Measurements from ENCODE around the gene NCOR2. TPM values are rescaled to one million over a fixed set of nuclear protein-coding genes. Genes with fewer than 3 reads are reported as not detected.
A peak's percentile ranks its signal among the peaks of the same experiment; 100 is the strongest.

NCOR2 gene
- total and polyA plus RNA-seq, 2 of the 8 experiments (the other 6 are each of a cell fraction or from before 2014, with no cell fraction given): 14.8 to 275 TPM

DNA sequence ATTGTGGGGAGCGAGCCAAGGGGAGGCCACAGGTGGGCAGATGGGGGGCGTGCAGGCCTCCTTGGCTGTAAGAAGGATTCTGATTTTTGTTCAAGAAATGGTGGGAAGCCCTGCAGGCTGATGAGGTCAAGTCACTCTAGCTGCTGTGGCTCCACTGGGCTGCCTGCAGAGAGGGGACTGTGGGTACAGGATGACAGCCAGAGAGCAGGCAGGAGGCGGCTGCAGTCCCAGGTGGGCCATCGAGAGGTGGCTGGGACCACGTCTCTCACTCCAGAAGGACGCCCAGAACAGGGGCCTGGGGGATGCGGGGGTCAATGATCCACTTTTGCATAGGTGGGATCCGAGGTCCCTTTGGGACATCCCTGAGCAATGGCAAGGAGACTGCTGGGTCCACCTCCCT lies 9.1 kb downstream of the NCOR2 start:
- Histone ChIP-seq H3K36me3 (ENCODE audit: control insufficient read depth in 2 of 4, insufficient read depth in 4 of 4, low read length in 3 of 4) (no peaks in the 10 kb centered on the region), H3K23me2 (ENCODE audit: low read depth, low read length) (no peaks in the 10 kb centered on the region), H2BK15ac (ENCODE audit: low read length) (no peak overlapping the region), H3K14ac (ENCODE audit: insufficient read length) (no peak overlapping the region), H3K79me2 (ENCODE audit: control insufficient read depth in 1 of 2, insufficient read depth in 2 of 2, low read length in 2 of 2) (peaks cover 84 to 100% of the 10 kb centered on the region in 2 experiments), H3K56ac (replicated peaks; ENCODE audit: insufficient read length, low read depth, low read length) (no peak overlapping the region), H4K5ac (ENCODE audit: insufficient read length, low read depth, low read length) (no peak overlapping the region), H3K27ac (ENCODE audit: low read depth, low read length) (no peak overlapping the region), H2AK5ac (ENCODE audit: low read depth, low read length) (no peak overlapping the region), H2BK20ac (ENCODE audit: low read length) (no peak overlapping the region), H4K20me1 (replicated peaks in 1 of 2; ENCODE audit: control insufficient read depth in 1 of 2, insufficient read depth in 2 of 2, low read length in 2 of 2) (peaks cover 54 to 73% of the 10 kb centered on the region in 2 experiments), H3K23ac (ENCODE audit: insufficient read length) (no peak overlapping the region), H2AFZ (ENCODE audit: low read length) (no peak overlapping the region), H3K9me3 (ENCODE audit: insufficient read depth in 2 of 2, low read depth in 1 of 2, low read length in 1 of 2) (no peaks in the 10 kb centered on the region), H2BK12ac (ENCODE audit: low read depth, low read length) (no peak overlapping the region), H4K91ac (replicated peaks; ENCODE audit: insufficient read length, low read length) (no peak overlapping the region), H3K4ac (replicated peaks; ENCODE audit: insufficient read length, low read depth, low read length) (no peak overlapping the region), H3K4me2 (ENCODE audit: insufficient read depth in 1 of 2, low read depth in 2 of 2, low read length in 2 of 2) (no peak overlapping the region), H3K4me3 (ENCODE audit: extremely low read depth in 1 of 4, insufficient read depth in 2 of 4, low read depth in 3 of 4, low read length in 4 of 4) (no peak overlapping the region), H2BK5ac (ENCODE audit: low read depth, low read length) (no peak overlapping the region; the same call in 1 of the 2 replicates), H3K27me3 (replicated peaks in 1 of 4; ENCODE audit: control insufficient read depth in 3 of 4, extremely low read depth in 1 of 4, insufficient read depth in 3 of 4, low read length in 3 of 4) (no peaks in the 10 kb centered on the region), H2BK120ac (replicated peaks; ENCODE audit: low read depth, low read length) (no peak overlapping the region), H4K8ac (ENCODE audit: extremely low read depth, insufficient read depth, low read length) (no peak overlapping the region), H3K4me1 (replicated peaks in 1 of 4; ENCODE audit: control insufficient read depth in 3 of 4, insufficient read depth in 4 of 4, low read length in 3 of 4) (peaks cover 16 to 50% (median 32%) of the 10 kb centered on the region in 4 experiments), H3K79me1 (ENCODE audit: low read depth, low read length) (peaks cover 18% of the 10 kb centered on the region), H3K18ac (ENCODE audit: extremely low read depth, low read length) (peak overlapping the region; percentile 32; the same call in 1 of the 2 replicates), H3K9ac (replicated peaks in 1 of 4; ENCODE audit: extremely low read depth in 1 of 4, low read depth in 3 of 4, low read length in 3 of 4) (no peak overlapping the region)
- FAIRE-seq (no peak), DNase-seq (ENCODE audit: low read depth in 1 of 2, low spot score in 2 of 2) (no peak)
- 79% methylated on average over 8 of the region's 8 CpGs; no CpG with 5 or more reads in 1 of the 2 experiments for WGBS, 2 experiments (ENCODE audit: extremely low coverage in 1 of 2, insufficient coverage in 1 of 2, insufficient read length in 1 of 2, insufficient replicate concordance in 2 of 2, low coverage in 1 of 2, low lambda C conversion rate in 2 of 2, missing lambda C conversion rate in 1 of 2)
- POLR2A ChIA-PET (ENCODE audit: partially characterized antibody): no interaction called here
- CTCF ChIA-PET (ENCODE audit: partially characterized antibody): interaction anchor here (0.7 to 1.3 kb wide), 2 partner anchors 46 to 104 kb away, joined by 3 to 4 read pairs; no protein-coding TSS in a partner anchor
- TF ChIP-seq TEAD4 (IDR thresholded peaks at IDR 0.05; ENCODE audit: low read depth, low read length) (no peak), SUZ12 (IDR thresholded peaks at IDR 0.05; ENCODE audit: low read length) (no peak), HDAC6 (IDR thresholded peaks at IDR 0.05; ENCODE audit: low read depth, low read length) (no peak), HDAC2 (IDR thresholded peaks at IDR 0.05; ENCODE audit: borderline replicate concordance in 1 of 2, low read depth in 2 of 2, low read length in 2 of 2) (no peak)

All from H1 (cell line).